Measurements from ENCODE around the gene DNAJC27.
"Not testable (repeated sequence)": the region's sequence is repeated elsewhere in the genome, so short reads cannot be mapped to it uniquely, and the experiment has no call there.

DNAJC27 gene

DNA sequence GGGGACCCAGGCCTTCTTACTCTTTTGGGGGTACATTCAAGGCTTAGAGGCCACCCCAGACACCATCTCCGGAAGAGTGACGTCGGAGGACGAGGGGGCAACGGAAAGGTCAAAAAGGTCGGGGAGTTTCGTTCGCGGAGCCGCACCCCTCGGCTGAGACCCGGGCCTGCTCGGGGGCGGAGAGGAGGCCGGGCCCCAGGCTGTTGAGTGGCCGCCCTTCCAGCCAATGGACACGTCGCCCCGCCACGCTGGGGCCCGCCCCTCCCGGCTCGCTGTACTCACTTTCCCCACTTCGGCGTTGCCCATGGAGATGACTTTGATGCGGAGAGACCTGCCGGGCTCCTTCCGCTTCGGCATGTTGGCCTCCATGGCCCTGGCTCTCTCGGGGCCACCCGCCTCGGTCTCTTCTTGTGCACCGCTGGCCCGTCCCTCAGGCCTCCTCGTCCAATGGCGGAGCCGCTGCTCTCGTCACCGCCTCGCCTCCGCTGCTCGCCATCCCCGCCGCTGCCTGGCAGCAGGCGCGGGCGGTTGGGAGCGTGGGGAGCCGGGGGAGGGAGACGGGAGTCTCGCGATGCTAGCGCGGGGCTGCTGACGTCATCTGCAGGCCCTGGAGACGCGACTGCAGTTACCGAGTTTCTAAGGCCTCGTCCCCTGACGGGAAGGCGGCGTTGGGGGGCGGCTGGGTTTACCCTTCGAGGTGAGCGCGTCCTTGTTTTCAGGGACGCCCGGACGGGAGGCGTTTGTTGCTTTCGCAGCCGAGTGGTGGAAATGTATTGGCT, at the start of gene DNAJC27:
TSS of gene DNAJC27 (minus strand) at position 420 of the 779 bp plus-strand sequence. CDS start at position 369, 51 bp downstream.
- peaks cover 5% of the 10 kb centered on the region for H3K36me3 Mint-ChIP-seq (ENCODE audit: low read depth)
- TF ChIP-seq, protein P1, sequence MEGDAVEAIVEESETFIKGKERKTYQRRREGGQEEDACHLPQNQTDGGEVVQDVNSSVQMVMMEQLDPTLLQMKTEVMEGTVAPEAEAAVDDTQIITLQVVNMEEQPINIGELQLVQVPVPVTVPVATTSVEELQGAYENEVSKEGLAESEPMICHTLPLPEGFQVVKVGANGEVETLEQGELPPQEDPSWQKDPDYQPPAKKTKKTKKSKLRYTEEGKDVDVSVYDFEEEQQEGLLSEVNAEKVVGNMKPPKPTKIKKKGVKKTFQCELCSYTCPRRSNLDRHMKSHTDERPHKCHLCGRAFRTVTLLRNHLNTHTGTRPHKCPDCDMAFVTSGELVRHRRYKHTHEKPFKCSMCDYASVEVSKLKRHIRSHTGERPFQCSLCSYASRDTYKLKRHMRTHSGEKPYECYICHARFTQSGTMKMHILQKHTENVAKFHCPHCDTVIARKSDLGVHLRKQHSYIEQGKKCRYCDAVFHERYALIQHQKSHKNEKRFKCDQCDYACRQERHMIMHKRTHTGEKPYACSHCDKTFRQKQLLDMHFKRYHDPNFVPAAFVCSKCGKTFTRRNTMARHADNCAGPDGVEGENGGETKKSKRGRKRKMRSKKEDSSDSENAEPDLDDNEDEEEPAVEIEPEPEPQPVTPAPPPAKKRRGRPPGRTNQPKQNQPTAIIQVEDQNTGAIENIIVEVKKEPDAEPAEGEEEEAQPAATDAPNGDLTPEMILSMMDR (IDR thresholded peaks at IDR 0.05), result no peak
- H3K27ac Mint-ChIP-seq, result peak within 1 kb of the TSS; percentile 100
- H3K4me3 Mint-ChIP-seq, result peak within 1 kb of the TSS; percentile 98
- H3K4me1 Mint-ChIP-seq, result peaks cover 20% of the 10 kb centered on the region
- DNase-seq, result peak; percentile 99
- no peaks in the 10 kb centered on the region for H3K9me3 Mint-ChIP-seq
- peaks cover 7% of the 10 kb centered on the region for H3K27me3 Mint-ChIP-seq (ENCODE audit: low read depth, poor library complexity)

- TF ChIP-seq, protein P1 (IDR thresholded peaks at IDR 0.05), result no peak
- peaks cover 12% of the 10 kb centered on the region for H3K4me1 Mint-ChIP-seq
- no peak overlapping the region for H3K27ac Mint-ChIP-seq
- no peaks in the 10 kb centered on the region for H3K9me3 Mint-ChIP-seq
- H3K27me3 Mint-ChIP-seq (ENCODE audit: low read depth, poor library complexity), result peaks cover 3% of the 10 kb centered on the region
- no peak for DNase-seq
- no peak overlapping the region for H3K4me3 Mint-ChIP-seq
- no peaks in the 10 kb centered on the region for H3K36me3 Mint-ChIP-seq (ENCODE audit: low read depth)
These were observed 46.9 kb upstream of the DNAJC27 start for GRCh38 chr2:25018681-25019080.

DNA sequence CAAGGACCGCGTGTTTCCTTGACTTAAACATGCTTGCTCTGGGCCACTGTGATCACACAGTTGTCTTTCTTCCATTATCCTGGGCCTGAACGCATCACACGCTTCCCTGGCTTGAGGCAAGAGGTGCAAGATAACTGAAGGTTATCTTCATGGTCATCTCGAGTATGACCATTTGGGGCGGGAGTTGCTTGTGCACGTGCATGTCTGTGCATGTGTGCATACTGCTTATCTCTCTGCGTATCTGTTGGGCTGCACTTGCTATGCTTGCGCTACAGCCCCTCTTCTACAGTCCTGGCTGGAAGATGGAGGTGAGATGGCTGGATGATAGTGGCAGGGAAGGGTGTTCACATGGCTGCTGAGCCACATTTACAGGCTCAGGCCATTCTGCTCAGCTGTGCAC, 42.9 kb upstream of the DNAJC27 start:
- no peaks in the 10 kb centered on the region for H3K9me3 Mint-ChIP-seq
- no peak overlapping the region for H3K4me3 Mint-ChIP-seq
- H3K36me3 Mint-ChIP-seq (ENCODE audit: low read depth), result no peaks in the 10 kb centered on the region
- no peaks in the 10 kb centered on the region for H3K27me3 Mint-ChIP-seq (ENCODE audit: low read depth, poor library complexity)
- TF ChIP-seq, protein P1 (IDR thresholded peaks at IDR 0.05), result no peak
- DNase-seq, result no peak
- peaks cover 20% of the 10 kb centered on the region for H3K4me1 Mint-ChIP-seq
- no peak overlapping the region for H3K27ac Mint-ChIP-seq

DNA sequence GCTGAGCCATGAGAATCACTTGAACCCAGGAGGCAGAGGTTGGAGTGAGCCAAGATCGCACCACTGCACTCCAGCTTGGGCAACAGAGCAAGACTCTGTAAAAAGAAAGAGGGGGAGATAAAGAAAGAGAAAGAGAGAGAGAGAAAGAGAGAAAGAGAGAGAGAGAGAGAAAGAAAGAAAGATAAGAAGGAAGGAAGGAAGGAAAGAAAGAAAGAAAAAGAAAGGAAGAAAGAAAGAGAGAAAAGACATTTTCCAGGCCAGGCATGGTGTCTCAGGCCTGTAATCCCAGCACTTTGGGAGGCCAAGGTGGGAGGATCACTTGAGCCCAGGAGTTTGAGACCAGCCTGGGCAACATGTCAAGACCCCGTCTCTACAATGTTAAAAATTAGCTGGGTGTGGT, 39.6 kb upstream of the DNAJC27 start:
- H3K27me3 Mint-ChIP-seq (ENCODE audit: low read depth, poor library complexity); H3K36me3 Mint-ChIP-seq (ENCODE audit: low read depth); DNase-seq; H3K27ac Mint-ChIP-seq; H3K9me3 Mint-ChIP-seq; H3K4me3 Mint-ChIP-seq: not testable (repeated sequence)
- peaks cover 11% of the 10 kb centered on the region for H3K4me1 Mint-ChIP-seq

DNA sequence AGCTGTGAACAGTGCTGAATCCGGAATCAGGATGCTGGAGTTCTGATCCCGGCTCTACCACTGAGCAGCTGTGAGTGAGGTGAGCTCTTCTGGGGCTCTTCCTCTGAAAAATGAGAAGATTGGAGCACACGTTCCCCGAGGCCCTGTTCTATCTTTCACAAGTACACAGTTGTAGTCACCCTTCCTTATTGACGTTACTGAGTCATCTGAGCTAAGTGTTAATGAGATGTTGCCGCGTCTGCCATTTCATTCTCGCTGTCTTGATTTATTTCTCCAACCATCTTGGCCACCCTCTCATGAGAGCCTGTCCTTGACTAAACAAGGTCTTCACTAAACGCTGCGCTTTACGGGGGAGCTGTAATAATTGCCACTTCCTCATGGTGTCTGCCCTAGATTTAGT, 38.2 kb upstream of the DNAJC27 start:
- Mint-ChIP-seq H3K36me3 (ENCODE audit: low read depth) (no peaks in the 10 kb centered on the region), H3K9me3 (no peaks in the 10 kb centered on the region), H3K4me1 (peaks cover 15% of the 10 kb centered on the region), H3K27me3 (ENCODE audit: low read depth, poor library complexity) (peaks cover 7% of the 10 kb centered on the region), H3K27ac (peak overlapping the region; percentile 9), H3K4me3 (no peak overlapping the region)
- no peak for DNase-seq
- TF ChIP-seq, protein P1 (IDR thresholded peaks at IDR 0.05), result no peak

DNA sequence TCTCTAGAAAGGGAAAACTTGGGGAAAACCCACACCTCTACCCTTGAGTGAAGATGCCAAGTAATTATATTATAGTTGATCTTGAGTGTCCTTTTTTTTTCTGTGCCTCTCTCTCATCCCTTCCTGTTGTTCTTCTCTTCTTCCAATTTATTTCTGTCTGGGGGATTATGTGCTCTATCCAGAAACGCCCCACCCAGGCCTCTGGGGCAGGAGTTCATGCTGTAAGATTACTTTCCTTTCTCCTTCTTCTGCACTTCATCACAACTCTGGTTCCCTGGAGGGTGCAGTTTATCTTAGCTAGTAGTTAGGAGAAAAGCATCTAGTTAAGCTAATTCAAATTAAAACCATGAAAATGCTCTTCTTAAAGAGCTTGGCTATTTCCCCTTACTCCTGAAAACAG, 30.3 kb upstream of the DNAJC27 start:
- peaks cover 31% of the 10 kb centered on the region for H3K27me3 Mint-ChIP-seq (ENCODE audit: low read depth, poor library complexity)
- no peaks in the 10 kb centered on the region for H3K36me3 Mint-ChIP-seq (ENCODE audit: low read depth)
- H3K27ac Mint-ChIP-seq, result no peak overlapping the region
- DNase-seq, result no peak
- peaks cover 17% of the 10 kb centered on the region for H3K4me1 Mint-ChIP-seq
- no peak overlapping the region for H3K4me3 Mint-ChIP-seq
- H3K9me3 Mint-ChIP-seq, result no peaks in the 10 kb centered on the region
- TF ChIP-seq, protein P1 (IDR thresholded peaks at IDR 0.05), result no peak

Data from nephron progenitor cell (in vitro differentiated cells).